Islet precursor cell (in vitro differentiated cells): Measurements from ENCODE around the gene APOA5.
"Not testable (repeated sequence)": the region's sequence is repeated elsewhere in the genome, so short reads cannot be mapped to it uniquely, and the experiment has no call there.

Experiments
- DNase-seq: peaks from one replicate; pipeline ENCODE4 v3.0.0-alpha.2; 2018

APOA5 gene

DNA sequence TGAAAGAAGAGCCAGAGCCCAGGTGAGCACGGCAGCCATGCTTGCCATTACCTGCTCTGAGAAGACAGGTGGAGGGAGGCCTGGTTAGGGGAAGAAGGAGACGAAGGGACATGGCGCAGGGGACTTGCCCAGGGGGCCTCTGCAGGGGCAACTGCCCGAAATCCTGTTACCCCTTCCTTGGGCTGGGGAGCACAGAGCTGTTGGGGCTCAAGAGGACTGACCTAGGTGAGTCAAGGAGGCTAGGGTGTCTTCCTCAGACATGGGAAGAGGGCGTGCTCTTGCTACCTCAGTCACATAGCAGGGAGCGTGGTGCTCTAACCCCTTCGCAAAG lies at the start of gene APOA5:
TSS of gene APOA5 (minus strand) at position 67 of the 331 bp plus-strand sequence. CDS start at position 48, 19 bp downstream.
- no peak for DNase-seq

DNA sequence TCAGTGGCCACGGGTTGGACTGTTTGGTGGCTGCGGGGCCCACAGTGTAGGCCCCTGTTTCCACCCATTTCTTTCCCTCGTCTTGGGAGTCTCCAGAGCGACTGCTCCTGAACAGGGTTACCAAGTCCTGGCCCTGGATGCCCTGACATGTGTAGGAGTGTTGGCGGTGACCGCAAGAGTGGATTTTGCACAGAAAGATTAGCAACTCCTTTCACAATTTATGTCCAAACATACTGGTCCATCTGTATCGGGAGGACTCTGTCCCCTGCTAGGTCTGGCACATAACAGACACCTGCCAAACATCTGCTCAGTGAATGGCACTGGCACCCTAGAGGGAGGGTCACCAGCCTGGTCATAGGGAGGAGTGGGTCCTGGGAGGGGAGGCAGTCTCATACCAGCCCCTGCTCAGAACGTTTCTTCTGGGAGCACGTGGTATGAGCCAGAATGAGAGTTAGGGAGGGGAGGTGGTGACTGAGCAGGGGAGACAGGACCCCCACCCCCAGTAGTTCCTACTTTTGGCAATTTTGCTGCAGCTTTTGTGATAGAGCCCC lies 49.1 kb upstream of the APOA5 start:
- no peak for DNase-seq

- DNase-seq: no peak
Observed at GRCh38 chr11:116840224-116840745, 48.6 kb upstream of the APOA5 start.

DNA sequence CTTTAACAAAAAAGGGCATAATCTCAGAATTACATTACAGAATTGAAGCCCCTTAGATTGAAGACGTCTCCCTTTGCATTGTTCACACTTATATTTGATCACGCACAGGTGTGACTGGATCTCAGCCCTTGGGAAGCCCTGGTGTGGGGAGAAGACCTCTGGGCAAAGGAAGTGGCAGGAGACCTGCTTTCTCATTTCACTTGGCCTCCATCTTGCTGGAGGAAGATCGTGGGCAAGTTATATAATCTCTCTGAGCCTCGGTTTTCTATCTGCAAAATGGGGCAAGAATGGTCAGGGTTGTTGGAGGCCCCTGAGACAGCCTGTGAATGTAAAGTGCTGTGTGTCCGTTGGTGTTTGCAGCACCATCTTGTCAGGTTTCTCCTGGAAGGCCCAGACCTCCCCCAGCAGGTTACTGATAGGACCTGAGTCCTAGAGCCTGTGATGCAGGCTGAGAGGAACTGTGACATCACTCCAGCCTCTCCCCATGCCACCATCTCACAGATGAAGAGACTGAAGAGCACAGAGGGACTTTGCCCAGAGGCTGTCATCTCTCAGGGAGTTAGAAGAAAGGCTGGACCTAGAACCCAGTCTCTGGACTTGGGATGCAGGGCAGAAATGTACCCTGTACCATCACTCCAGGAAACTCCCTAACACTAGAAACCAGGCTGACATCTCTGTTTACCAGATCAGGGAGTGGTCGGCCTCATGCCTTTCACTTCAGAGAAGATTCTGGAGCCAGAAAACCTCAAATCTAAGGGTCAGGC lies 46.8 kb upstream of the APOA5 start:
- DNase-seq: no peak

GRCh38 chr11:116837231-116838091 lies 45.8 kb upstream of the APOA5 start, which contains the start of gene APOA1:
TSS of gene APOA1 (minus strand) at chr11:116837622. CDS start at chr11:116837387, 235 bp downstream.
- DNase-seq: peak; percentile 81

DNA sequence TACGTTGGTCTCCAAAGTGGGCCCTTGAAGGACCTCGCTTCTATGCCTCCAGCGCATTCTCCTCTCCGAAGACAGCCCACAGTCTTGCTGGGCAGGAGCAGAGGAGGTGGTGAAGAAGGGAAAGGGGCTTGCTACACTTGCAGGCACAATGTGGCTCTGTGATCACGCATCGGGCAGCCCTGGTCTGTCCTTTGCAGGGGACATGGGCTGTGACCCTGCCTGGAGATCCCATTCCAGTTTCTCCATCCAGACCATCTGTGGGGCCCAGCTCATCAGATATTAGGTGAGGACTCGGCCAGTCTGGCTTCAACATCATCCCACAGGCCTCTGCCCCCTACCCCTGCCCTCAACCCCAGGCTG lies 44.9 kb upstream of the APOA5 start:
- no peak for DNase-seq

DNA sequence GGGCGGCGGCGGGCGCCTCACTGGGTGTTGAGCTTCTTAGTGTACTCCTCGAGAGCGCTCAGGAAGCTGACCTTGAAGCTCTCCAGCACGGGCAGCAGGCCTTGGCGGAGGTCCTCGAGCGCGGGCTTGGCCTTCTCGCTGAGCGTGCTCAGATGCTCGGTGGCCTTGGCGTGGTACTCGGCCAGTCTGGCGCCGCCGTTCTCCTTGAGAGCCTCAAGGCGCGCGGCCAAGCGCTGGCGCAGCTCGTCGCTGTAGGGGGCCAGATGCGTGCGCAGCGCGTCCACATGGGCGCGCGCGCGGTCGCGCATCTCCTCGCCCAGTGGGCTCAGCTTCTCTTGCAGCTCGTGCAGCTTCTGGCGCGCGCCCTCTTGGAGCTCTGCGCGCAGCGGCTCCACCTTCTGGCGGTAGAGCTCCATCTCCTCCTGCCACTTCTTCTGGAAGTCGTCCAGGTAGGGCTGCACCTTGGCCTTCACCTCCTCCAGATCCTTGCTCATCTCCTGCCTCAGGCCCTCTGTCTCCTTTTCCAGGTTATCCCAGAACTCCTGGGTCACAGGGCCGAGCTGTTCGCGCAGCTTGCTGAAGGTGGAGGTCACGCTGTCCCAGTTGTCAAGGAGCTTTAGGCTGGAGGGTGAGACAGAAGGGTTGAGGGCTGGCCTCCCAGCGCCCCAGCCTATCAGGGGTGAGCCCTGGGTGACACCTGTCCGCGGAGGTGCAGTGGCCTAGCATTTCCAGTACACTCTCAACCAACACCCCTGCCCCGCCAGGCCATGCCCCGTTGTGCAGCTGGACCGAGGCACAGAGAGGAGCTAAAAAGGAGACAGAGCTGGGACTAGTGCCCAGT lies 44.3 kb upstream of the APOA5 start:
- DNase-seq: peak; percentile 94

- DNase-seq: no peak
Observed at GRCh38 chr11:116835042-116835772, 43.5 kb upstream of the APOA5 start.

DNA sequence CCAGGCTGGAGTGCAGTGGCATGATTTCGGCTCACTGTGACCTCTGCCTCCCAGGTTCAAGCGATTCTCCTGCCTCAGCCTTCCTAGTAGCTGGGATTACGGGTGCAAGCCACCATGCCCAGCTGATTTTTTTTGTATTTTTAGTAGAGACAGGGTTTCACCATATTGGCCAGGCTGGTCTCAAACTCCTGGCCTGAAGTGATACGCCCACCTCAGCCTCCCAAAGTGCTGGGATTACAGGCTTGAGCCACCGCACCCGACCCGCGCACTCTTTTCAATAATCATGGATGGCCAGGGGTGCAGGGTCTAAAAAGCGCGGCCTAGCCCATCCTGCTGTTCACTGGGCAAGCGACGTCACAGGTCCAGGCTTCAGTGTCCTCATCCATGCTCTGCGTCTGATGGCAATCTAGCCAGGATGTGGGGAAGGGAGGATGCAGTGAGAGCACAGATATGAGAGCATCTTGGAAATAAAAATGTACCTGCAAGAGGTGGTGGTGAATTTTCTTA lies 42.9 kb upstream of the APOA5 start:
- DNase-seq: not testable (repeated sequence)

DNA sequence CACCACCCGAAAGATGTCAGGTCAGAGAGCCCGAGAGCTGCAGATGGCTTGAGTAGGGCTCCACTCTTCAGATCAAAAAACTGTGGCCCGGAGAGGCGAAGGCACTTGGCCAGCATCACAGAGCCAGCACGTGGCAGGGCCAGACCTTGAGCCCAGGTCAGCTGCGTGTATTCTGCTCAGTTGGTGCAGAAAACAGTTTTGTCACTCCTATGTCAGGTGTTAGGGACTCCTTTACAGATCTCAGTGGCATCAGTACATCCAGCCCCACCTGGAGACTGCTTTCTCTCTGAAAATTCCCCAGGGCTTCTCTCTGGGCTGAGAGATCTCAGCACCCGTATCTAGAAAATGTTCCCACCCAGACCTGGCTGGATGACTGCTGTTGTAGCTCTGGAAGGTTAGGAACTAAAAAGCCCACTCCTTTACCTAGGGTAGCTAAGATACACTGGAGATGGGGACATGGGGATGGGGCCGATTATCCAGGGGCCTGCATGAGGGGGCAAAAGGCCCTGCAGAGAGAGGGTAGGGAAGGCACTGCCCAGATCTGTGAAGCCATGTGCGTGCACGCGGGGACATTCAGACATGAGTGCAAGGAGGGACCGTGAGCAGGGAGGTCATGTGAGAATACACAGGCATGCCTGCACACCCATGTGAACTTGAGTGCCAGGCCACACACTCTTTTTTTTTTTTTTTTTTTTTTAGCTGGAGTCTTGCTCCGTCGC lies 42.3 kb upstream of the APOA5 start:
- no peak for DNase-seq

DNA sequence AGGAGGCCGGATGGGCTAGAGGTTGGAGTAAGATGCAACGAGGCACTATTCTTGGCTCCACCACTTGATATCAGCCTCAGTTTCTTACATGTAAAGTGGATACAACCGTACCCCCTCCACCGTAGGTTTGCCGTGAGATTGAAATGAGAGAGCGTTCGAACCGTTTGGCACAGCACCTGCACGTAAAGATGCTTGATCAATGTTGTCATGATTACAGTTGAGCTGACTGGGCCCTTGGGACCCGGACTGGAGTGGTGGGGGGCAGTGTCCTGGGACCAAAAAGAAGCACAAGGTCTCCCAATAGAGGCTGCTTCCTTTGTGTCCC lies 41.8 kb upstream of the APOA5 start:
- no peak for DNase-seq

GRCh38 chr11:116832350-116833290 lies 40.9 kb upstream of the APOA5 start:
- DNase-seq: no peak

DNA sequence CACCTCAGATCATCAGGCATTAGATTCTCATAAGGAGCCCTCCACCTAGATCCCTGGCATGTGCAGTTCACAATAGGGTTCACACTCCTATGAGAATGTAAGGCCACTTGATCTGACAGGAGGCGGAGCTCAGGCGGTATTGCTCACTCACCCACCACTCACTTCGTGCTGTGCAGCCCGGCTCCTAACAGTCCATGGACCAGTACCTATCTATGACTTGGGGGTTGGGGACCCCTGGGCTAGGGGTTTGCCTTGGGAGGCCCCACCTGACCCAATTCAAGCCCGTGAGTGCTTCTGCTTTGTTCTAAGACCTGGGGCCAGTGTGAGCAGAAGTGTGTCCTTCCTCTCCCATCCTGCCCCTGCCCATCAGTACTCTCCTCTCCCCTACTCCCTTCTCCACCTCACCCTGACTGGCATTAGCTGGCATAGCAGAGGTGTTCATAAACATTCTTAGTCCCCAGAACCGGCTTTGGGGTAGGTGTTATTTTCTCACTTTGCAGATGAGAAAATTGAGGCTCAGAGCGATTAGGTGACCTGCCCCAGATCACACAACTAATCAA lies 40.2 kb upstream of the APOA5 start:
- no peak for DNase-seq

- DNase-seq: no peak
Observed at GRCh38 chr11:116830184-116830912, 38.7 kb upstream of the APOA5 start.

DNA sequence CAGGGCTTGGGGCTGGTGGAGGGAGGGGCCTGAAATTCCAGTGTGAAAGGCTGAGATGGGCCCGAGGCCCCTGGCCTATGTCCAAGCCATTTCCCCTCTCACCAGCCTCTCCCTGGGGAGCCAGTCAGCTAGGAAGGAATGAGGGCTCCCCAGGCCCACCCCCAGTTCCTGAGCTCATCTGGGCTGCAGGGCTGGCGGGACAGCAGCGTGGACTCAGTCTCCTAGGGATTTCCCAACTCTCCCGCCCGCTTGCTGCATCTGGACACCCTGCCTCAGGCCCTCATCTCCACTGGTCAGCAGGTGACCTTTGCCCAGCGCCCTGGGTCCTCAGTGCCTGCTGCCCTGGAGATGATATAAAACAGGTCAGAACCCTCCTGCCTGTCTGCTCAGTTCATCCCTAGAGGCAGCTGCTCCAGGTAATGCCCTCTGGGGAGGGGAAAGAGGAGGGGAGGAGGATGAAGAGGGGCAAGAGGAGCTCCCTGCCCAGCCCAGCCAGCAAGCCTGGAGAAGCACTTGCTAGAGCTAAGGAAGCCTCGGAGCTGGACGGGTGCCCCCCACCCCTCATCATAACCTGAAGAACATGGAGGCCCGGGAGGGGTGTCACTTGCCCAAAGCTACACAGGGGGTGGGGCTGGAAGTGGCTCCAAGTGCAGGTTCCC lies 38.0 kb upstream of the APOA5 start, which contains the start of gene APOC3:
TSS of gene APOC3 (plus strand) at position 383 of the 659 bp plus-strand sequence. CDS start 676 bp downstream, outside the sequence.
- no peak for DNase-seq

- no peak for DNase-seq
Observed at GRCh38 chr11:116828632-116829524, 37.2 kb upstream of the APOA5 start.

DNA sequence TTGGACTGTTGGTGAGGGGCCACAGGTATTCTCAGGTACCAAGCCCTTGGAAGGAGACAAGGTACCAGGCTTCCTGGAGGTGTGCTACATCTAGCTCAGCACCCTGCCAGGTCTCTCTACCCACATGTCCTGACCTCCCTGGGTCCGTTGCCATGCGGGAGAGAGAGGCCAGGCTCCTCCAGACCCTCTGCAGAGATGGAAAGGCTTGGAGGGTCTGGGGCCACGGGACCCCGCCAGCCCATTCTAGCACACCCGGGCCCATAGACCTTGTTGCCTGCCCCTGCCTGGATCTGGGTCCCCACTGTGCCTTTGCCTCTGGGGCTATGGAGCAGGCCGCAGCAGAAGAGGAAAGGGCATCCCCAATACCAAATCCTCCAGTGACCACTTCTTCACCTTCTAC lies 35.8 kb upstream of the APOA5 start:
- DNase-seq: no peak
